Gastroesophageal sphincter (tissue), 3 donors: ENCODE results near the gene NSMCE1.

ENCODE experiments used
- POLR2A ChIP-seq, 2 donors: fragments of 450-650 bp; IDR thresholded peaks; one replicate each; pipeline ENCODE4 v1.6.1; 2017; ENCODE audit warnings: antibody characterized with exemption in 2 of 2, mild to moderate bottlenecking in 2 of 2, moderate library complexity in 1 of 2
- TF ChIP-seq, protein P1 (sequence below), 4 experiments: fragments of 200-600 bp in 2 of 4; fragments of 450-650 bp in 2 of 4; sonication (generic) in 1 of 4; IDR thresholded peaks; one replicate each; pipeline ENCODE4 v1.5.1; 2017 to 2019; ENCODE audit warnings: antibody characterized with exemption in 4 of 4, mild to moderate bottlenecking in 2 of 4, moderate library complexity in 2 of 4

DNA sequence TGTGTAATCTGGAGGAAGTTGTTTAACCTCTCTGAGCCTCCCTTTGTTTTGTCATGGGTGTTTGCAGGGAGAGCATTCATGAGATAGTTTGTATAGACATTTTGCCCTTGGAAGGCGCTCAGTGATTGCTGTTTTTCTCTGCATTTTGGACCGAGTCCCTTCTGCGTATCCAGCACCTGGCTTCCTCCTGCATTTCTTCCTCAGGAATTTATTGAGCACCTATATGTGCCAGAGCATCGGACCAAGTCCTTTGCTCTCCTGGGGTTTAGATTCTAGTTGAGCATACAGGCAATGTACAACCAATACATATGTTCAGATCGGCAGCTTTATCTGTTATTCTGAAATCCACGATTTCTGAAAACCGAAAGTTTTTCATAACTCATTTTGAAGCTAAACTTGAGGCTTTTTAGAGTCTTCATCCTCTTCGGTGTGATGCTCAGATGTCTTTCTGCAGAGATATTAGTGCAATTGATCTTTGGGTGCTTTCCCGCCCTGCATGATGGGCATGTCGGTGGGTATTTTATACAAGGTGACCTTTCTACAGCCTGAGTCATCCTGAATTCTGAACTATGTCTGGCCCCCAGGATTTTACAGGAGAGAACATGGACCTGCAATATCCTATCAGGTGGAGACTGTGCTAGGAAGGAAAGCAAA, 49.3 kb upstream of the NSMCE1 start:
- TF ChIP-seq, protein P1, sequence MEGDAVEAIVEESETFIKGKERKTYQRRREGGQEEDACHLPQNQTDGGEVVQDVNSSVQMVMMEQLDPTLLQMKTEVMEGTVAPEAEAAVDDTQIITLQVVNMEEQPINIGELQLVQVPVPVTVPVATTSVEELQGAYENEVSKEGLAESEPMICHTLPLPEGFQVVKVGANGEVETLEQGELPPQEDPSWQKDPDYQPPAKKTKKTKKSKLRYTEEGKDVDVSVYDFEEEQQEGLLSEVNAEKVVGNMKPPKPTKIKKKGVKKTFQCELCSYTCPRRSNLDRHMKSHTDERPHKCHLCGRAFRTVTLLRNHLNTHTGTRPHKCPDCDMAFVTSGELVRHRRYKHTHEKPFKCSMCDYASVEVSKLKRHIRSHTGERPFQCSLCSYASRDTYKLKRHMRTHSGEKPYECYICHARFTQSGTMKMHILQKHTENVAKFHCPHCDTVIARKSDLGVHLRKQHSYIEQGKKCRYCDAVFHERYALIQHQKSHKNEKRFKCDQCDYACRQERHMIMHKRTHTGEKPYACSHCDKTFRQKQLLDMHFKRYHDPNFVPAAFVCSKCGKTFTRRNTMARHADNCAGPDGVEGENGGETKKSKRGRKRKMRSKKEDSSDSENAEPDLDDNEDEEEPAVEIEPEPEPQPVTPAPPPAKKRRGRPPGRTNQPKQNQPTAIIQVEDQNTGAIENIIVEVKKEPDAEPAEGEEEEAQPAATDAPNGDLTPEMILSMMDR (IDR thresholded peaks at IDR 0.05): no peak
- no peak for TF ChIP-seq POLR2A (IDR thresholded peaks at IDR 0.05)
